ENCODE results near the gene HIKESHI. TPM values are rescaled to one million over a fixed set of nuclear protein-coding genes. Genes with fewer than 3 reads are reported as not detected.
"Not testable (repeated sequence)": the region's sequence is repeated elsewhere in the genome, so short reads cannot be mapped to it uniquely, and the experiment has no call there.

HIKESHI gene
- total RNA-seq, 6 experiments from 2014 or later: 38.9 to 51.7 (median 41.9) TPM

GRCh38 chr11:86287468-86287796 is 14.6 kb upstream of the HIKESHI start:
- H3K9me3 Mint-ChIP-seq: no peaks in the 10 kb centered on the region
- H3K4me1 Mint-ChIP-seq (ENCODE audit: low read depth): peaks cover 5% of the 10 kb centered on the region; the same call in 1 of the 2 replicates
- no peak overlapping the region for H3K4me3 Mint-ChIP-seq
- H3K27me3 Mint-ChIP-seq (ENCODE audit: insufficient read depth): no peaks in the 10 kb centered on the region
- no peak for TF ChIP-seq CTCF (IDR thresholded peaks at IDR 0.05)
- H3K27ac Mint-ChIP-seq: no peak overlapping the region
- DNase-seq: no peak
- H3K36me3 Mint-ChIP-seq (ENCODE audit: low read depth): 0 out of 2 replicates have a peak, but pooled peaks cover 3% of the 10 kb centered on the region

GRCh38 chr11:86288776-86289507 is 13.1 kb upstream of the HIKESHI start:
- Mint-ChIP-seq H3K9me3 (no peaks in the 10 kb centered on the region), H3K4me1 (ENCODE audit: low read depth) (peaks cover 5% of the 10 kb centered on the region; the same call in 1 of the 2 replicates), H3K27ac (no peak overlapping the region), H3K36me3 (ENCODE audit: low read depth) (0 out of 2 replicates have a peak, but pooled peaks cover 3% of the 10 kb centered on the region), H3K27me3 (ENCODE audit: insufficient read depth) (no peaks in the 10 kb centered on the region), H3K4me3 (no peak overlapping the region)
- no peak for DNase-seq
- no peak for TF ChIP-seq CTCF (IDR thresholded peaks at IDR 0.05)

- not testable (repeated sequence) for H3K9me3 Mint-ChIP-seq; DNase-seq; H3K27me3 Mint-ChIP-seq (ENCODE audit: insufficient read depth)
Measured at GRCh38 chr11:86289508-86290280, 12.3 kb upstream of the HIKESHI start.

GRCh38 chr11:86291466-86292262 is 10.4 kb upstream of the HIKESHI start:
- Mint-ChIP-seq H3K4me1 (ENCODE audit: low read depth) (peaks cover 5% of the 10 kb centered on the region; the same call in 1 of the 2 replicates), H3K36me3 (ENCODE audit: low read depth) (no peaks in the 10 kb centered on the region), H3K9me3 (no peaks in the 10 kb centered on the region), H3K27me3 (ENCODE audit: insufficient read depth) (peaks cover 1% of the 10 kb centered on the region; the same call in 1 of the 2 replicates), H3K27ac (no peak overlapping the region), H3K4me3 (no peak overlapping the region)
- TF ChIP-seq CTCF (IDR thresholded peaks at IDR 0.05): peak; percentile 91
- DNase-seq: peak; percentile 62

More at GRCh38 chr11:86289508-86290280, 12.3 kb upstream of the HIKESHI start:
- not testable (repeated sequence) for H3K4me1 Mint-ChIP-seq (ENCODE audit: low read depth); H3K27ac Mint-ChIP-seq; H3K4me3 Mint-ChIP-seq; H3K36me3 Mint-ChIP-seq (ENCODE audit: low read depth)

- TF ChIP-seq CTCF (IDR thresholded peaks at IDR 0.05): no peak
- Mint-ChIP-seq H3K27me3 (ENCODE audit: insufficient read depth) (peaks cover 1% of the 10 kb centered on the region; the same call in 1 of the 2 replicates), H3K4me3 (no peak overlapping the region), H3K9me3 (no peaks in the 10 kb centered on the region), H3K36me3 (ENCODE audit: low read depth) (no peaks in the 10 kb centered on the region), H3K27ac (no peak overlapping the region), H3K4me1 (ENCODE audit: low read depth) (peaks cover 5% of the 10 kb centered on the region; the same call in 1 of the 2 replicates)
- no peak for DNase-seq
Measured at GRCh38 chr11:86292912-86293616, 9.0 kb upstream of the HIKESHI start.
